SHP77 (cell line): ENCODE results near the gene TMEM130.

Experiments used
- DNase-seq, 2 experiments: peaks; one replicate each; lab custom pipeline; 2025; lab: John Stamatoyannopoulos, UW

TMEM130 gene

GRCh38 chr7:98841179-98841997 lies 28.4 kb downstream of the TMEM130 start:
- DNase-seq: no peak

- no peak for DNase-seq
Measured at GRCh38 chr7:98840722-98841121, 29.1 kb downstream of the TMEM130 start.

DNA sequence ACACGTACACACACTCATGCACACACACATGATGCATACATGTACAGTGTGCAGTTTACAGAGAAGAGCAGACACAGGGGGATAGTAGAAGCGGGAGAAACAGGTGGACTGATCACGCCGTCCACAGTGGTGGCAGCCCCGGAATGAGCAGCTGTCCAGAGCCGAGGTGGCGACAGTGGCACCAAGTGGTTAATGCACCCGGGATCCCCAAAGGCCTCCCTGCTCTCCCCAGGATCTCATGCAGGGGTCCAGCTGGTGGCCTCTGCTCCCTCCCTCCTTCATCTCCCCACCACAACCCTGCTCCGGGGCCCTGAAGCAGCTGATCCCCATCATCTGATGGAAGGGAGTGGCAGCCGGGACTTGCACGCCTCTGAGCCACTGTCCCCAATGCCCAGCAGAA lies 29.7 kb downstream of the TMEM130 start:
- DNase-seq: no peak

DNA sequence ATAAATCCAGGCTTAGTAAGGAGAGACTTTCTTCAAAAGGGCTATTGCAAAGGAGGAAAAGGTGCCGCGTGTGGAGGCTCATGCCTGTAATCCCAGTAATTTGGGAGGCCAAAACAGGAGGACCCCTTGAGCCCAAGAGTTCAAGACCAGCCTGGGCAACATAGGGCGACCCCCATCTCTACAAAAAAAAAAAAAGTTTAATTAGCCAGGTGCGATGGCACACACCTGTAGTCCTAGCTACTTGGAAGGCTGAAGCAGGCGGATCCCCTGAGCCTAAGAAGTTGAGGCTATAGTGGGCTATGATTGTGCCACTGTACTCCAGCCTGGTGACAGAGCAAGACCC lies 32.2 kb downstream of the TMEM130 start:
- no peak for DNase-seq

GRCh38 chr7:98836811-98837629 lies 32.8 kb downstream of the TMEM130 start:
- peak; percentile 22 to 32 for DNase-seq

GRCh38 chr7:98834949-98835348 lies 34.9 kb downstream of the TMEM130 start:
- DNase-seq: no peak

DNA sequence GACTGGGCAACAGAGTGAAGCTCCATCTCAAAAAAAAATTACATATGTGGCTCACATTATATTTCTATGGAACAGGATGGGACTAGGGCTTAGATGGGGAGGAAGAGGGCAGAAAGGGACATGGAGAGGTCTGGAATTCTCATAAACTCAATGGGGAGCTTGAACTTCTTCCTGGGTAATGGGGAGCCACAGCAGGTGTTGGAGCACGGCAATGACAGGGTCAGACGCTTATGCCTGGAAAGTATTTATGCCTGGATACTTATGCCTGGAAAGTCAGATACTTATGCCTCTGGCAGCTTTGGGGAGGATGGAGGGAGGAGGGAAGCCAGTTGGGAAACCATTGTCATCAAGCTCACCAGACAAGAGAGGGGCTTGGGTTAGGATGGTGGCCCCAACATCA lies 36.8 kb downstream of the TMEM130 start:
- DNase-seq: no peak

DNA sequence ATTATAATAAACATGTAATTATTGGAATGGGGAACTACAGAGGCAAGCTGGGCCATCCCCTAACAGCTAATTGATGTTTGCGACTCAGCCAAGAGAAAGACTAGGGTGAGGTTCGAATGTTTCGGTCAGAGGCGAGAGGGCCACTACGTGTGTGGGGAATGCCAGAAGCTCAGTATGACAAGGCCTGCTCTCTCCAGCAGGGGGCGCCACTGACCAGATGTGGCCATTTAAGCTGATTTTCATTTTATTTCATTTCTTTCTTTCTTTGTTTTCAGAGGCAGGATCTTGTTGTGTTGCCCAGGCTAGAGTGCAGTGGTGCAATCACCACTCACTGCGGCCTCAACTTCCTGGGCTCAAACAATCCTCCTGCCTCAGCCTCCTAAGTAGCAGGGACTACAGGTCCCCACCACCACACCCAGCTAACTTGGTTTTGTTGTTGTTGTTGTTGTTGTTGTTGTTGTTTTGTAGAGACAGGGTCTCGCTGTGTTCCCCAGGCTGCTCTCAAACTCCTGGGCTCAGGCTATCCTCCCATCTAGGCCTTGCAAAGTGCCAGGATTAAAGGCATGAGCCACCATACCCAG lies 38.1 kb downstream of the TMEM130 start:
- DNase-seq: no peak

- no peak for DNase-seq
Measured at GRCh38 chr7:98830972-98831548, 38.8 kb downstream of the TMEM130 start.

GRCh38 chr7:98828368-98828767 lies 41.4 kb downstream of the TMEM130 start:
- DNase-seq: no peak

GRCh38 chr7:98827258-98827657 lies 42.6 kb downstream of the TMEM130 start:
- no peak for DNase-seq

- DNase-seq: peak in 1 of 2 experiments; percentile 6
Measured at GRCh38 chr7:98826811-98827231, 43.0 kb downstream of the TMEM130 start.

DNA sequence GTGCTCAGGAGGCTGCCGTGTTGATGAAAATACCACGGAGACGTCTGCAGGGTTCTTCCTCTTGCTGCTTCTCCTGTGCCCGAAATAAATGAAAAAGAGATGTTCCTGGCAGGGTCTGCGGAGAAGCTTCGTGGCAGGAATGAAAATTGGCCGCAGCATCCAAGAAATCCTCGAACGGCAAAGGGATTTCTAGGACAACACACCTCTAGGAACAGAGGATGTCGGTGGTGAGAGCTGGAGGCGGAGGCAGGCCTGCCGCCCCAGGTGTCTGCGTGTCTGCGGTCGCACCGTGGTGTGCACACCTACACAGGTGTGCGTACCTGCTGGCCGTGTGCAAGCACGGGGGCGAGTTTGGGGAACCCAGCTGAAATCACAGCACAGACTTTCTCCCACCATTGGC lies 43.4 kb downstream of the TMEM130 start:
- DNase-seq: no peak

DNA sequence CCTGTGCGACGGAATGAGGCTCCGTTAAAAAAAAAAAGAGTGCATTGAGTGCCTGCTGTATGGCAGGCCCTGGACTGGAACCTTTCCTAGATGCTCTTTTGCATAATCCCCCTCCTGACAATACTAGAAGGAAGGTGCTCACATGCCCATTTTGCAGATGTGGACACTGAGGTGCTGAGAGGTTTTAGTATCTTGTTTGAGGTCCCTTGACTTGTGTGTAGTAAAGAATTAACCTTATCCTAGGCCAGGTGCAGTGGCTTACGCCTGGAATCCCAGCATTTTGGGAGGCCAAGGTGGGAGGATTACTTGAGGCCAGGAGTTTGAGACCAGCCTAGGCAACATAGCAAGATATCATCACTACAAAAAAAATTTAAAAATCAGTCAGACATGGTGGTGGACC lies 46.6 kb downstream of the TMEM130 start:
- DNase-seq: no peak

DNA sequence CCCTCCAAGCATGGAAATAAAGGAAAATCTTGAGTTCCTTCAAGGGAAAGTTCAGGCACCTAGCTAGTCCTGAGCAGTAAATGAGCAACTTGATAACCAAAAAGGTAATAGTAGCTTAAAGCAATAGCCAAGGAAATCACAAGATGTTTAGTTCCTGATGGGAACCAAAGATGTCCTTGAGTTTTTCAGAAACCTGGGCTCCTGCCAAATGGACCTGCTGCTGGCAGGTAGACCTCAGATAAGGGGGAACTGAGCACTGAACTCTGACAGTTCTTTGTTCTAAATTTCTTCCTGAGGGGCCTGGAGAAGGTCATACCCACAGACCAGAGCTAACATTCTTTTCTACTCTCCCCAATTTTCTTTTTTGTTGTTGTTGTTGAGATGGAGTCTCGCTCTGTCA lies 48.5 kb downstream of the TMEM130 start:
- no peak for DNase-seq

DNA sequence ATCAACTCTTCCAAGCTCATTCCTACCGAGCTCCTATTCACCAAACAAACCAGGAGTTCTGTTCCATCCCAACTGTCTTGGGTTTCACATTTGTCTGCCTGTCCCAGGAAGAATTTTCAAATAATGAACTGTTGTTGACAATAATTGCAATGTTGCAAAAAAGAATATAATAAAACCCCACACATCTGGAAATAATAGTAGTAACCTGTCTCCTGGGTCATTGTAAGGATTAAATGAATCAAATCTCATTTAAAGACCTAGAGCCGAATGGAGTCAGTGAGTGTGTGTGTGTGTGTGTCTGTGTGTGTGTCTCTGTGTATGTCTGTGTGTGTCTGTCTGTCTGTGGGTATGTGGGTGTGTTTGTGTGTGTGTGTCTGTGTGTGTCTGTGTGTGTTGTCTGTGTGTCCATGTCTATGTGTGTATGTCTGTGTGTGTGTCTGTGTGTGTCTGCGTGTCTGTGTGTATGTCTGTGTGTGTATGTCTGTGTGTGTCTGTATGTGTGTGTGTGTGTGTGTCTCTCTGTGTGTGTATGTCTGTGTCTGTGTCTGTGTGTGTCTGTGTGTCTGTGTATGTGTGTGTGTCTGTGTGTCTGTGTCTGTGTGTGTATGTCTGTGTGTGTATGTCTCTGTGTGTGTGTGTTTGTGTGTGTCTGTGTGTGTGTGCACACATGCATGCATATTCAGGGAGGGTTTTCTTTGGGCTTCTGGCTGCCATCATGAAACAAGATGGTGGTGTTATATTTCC lies 52.7 kb downstream of the TMEM130 start:
- DNase-seq: no peak

GRCh38 chr7:98816241-98816640 lies 53.6 kb downstream of the TMEM130 start:
- no peak for DNase-seq

GRCh38 chr7:98815313-98815712 lies 54.5 kb downstream of the TMEM130 start:
- no peak for DNase-seq

- DNase-seq: no peak
Measured at GRCh38 chr7:98811299-98811698, 58.5 kb downstream of the TMEM130 start.

DNA sequence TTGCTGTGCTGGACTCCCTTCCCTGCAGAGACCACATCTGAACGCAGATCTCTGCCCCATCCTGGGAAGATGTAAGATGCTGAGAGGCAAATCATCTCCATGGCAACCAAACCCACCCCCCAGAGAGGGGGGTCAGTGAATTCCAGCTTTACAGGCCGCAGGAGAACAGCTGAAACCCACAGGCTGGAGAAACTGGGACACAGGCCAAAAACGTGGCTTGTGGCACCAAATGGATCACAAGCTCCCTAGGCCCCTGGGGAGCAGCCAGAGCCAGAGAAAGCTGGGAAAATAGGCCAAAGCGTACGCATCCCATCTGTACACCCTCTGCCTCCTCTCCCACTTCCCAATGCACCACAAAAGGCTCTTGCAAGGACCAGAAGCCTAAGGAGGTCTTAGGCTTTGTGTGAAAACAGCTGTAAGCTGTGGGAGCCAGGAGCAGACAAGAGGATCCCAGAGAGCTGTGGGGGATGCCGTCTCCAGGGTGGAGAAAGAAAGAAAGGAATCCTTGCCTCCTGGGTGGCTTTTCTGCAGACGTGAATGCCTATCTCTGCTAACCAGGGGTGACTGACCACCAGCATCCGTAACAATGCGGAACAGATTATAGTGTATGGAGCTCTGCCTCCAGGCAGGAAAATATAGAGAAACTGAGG lies 59.5 kb downstream of the TMEM130 start:
- no peak for DNase-seq

GRCh38 chr7:98808751-98809460 lies 60.9 kb downstream of the TMEM130 start:
- DNase-seq: no peak
